ENCODE data around the gene NAT16. TPM values are rescaled to one million over a fixed set of nuclear protein-coding genes. Genes with fewer than 3 reads are reported as not detected.
"Not testable (repeated sequence)": the region's sequence is repeated elsewhere in the genome, so short reads cannot be mapped to it uniquely, and the experiment has no call there.

Gene NAT16
- total RNA-seq, 2 experiments from 2014 or later: not detected

DNA sequence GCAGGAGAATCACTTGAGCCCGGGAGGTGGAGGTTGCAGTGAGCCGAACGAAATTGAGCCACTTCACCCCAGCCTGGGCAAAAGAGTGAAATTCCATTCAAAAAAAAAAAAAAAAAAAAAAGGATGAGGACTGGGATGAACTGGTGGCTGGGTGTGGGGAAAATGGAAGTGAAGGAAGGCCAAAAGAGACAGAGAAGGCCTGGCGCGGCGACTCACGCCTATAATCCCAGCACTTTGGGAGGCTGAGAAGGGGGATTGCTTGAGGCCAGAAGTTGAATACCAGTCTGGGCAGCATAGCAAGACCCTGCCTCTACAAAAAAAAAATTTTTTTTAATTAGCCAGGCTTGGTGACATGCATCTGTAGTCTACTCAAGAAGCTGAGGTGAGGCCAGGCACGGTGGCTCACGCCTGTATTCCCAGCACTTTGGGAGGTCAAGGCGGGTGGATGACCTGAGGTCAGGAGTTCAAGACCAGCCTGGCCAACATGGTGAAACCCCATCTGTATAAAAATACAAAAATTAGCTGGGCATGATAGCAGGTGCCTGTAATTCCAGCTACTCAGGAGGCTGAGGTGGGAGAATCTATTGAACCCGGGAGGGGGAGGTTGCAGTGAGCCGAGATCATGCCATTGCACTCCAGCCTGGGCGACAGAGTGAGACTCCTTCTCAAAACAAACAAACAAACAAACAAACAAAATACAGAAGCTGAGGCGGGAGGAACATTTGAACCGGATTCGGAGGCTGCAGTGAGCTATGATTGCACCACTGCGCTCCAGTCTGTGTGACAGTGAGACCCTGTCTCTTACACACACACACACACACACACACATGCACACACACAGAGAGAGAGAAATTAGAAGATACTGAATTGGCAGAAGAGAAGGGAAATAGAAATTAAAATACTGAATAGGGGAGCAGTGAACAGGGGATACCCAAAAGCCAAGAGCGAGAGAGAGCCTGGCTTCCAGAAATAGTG is 47.2 kb downstream of the NAT16 start:
- not testable (repeated sequence) for H3K36me3 Mint-ChIP-seq; DNase-seq; H3K9me3 Mint-ChIP-seq (ENCODE audit: low read depth); H3K4me3 Mint-ChIP-seq; H3K27ac Mint-ChIP-seq; ATAC-seq
- peaks cover 17% of the 10 kb centered on the region for H3K4me1 Mint-ChIP-seq
- CTCF ChIA-PET: interaction anchor here (0.8 to 4.0 kb wide), 2 partner anchors 11 to 238 kb away, joined by 4 to 20 read pairs; no protein-coding TSS in a partner anchor
- peaks cover 72% of the 10 kb centered on the region for H3K27me3 Mint-ChIP-seq

DNA sequence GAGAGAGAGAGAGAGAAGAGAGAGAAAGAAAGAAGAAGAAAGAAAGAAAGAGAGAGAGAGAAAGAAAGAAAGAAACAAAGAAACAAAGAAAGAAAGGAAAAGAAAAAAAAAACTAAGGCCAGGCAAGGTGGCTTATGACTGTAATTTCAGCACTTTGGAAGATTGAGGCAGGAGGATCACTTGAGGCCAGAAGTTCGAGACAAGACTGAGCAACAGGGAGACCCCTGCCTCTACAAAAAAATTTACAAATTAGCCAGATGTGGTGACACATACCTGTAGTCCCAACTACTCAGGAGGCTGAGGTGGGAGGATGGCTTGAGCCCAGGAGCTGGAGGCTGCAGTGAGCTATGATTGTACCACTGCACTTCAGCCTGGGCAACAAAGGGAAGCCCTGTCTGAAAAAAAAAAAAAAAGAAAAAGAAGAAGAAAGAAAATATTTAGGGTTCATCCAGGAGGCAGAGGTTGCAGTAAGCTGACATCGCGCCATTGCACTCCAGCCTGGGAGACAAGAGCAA is 50.4 kb downstream of the NAT16 start:
- DNase-seq (no peak), ATAC-seq (no peak)
- no peaks in the 10 kb centered on the region for H3K9me3 Mint-ChIP-seq (ENCODE audit: low read depth)
- H3K36me3 Mint-ChIP-seq: no peaks in the 10 kb centered on the region
- H3K27ac Mint-ChIP-seq: no peak overlapping the region
- CTCF ChIA-PET: interaction anchor here (1.7 kb wide), 2 partner anchors 9 to 14 kb away, joined by 6 read pairs; no protein-coding TSS in a partner anchor
- peaks cover 60% of the 10 kb centered on the region for H3K27me3 Mint-ChIP-seq
- peaks cover 35% of the 10 kb centered on the region for H3K4me1 Mint-ChIP-seq
- H3K4me3 Mint-ChIP-seq: no peak overlapping the region

DNA sequence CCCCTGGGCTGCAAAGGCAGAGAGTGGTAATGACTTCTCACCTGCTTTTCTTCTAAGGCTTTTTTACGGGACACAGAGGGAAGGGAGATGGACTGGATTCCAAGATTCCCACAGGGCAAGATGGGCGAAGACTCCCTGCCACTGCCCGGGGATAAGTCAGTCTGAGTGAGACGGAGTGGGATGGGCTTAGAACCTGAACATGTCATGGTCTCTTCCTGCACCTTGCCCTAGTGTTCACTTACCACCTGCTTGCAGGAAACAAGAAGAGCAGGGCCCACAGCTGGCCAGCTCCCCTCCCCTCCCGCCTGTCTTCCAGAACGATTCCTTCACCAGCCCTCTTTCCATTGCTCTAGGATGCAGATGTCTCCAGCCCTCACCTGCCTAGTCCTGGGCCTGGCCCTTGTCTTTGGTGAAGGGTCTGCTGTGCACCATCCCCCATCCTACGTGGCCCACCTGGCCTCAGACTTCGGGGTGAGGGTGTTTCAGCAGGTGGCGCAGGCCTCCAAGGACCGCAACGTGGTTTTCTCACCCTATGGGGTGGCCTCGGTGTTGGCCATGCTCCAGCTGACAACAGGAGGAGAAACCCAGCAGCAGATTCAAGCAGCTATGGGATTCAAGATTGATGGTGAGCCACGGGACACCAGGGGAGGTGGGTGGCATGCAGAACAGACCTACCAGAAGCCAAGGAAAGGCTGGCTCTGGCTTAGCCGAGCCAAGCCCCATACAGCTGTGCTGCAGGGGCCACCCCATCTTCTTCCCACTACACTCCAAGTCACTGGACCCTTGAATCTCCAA is 51.9 kb downstream of the NAT16 start:
- DNase-seq (no peak), ATAC-seq (no peak)
- H3K4me3 Mint-ChIP-seq: no peak overlapping the region
- H3K4me1 Mint-ChIP-seq: peaks cover 38% of the 10 kb centered on the region
- H3K9me3 Mint-ChIP-seq (ENCODE audit: low read depth): no peaks in the 10 kb centered on the region
- no peak overlapping the region for H3K27ac Mint-ChIP-seq
- CTCF ChIA-PET: interaction anchor here (1.1 to 2.2 kb wide), 2 partner anchors 8 to 16 kb away, joined by 7 to 16 read pairs; no protein-coding TSS in a partner anchor
- peaks cover 54% of the 10 kb centered on the region for H3K27me3 Mint-ChIP-seq
- H3K36me3 Mint-ChIP-seq: no peaks in the 10 kb centered on the region

DNA sequence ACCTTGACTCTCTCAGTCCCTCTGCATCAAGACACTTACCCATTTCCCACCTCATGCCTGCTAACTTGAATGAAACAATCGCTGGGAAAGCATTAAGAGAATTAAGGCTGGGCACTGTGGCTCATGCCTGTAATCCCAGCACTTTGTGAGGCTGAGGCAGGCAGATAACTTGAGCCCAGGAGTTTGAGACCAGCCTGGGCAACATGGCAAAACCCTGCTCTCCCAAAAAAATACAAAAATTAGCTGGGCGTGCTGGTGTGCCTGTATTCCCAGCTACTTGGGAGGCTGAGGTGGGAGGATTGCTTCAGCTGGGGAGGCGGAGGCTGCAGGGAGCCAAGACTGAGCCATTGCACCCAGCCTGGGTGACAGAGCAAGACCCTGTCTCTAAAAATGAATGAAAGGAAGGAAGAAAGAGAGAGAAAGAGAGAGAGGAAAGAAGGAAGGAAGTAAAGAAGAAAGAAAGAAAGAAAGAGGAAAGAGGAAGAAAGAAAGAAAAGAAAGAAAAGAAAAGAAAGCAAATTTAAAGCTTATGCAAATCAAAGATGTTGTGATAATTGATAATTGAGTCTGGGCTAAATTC is 52.5 kb downstream of the NAT16 start:
- no peak for DNase-seq
- H3K4me1 Mint-ChIP-seq: peaks cover 40% of the 10 kb centered on the region
- H3K27ac Mint-ChIP-seq: peak overlapping the region; percentile 18
- CTCF ChIA-PET: interaction anchor here (1.1 to 2.3 kb wide), 6 partner anchors 9 to 188 kb away, joined by 3 to 16 read pairs (median 7); no protein-coding TSS in a partner anchor
- no peaks in the 10 kb centered on the region for H3K9me3 Mint-ChIP-seq (ENCODE audit: low read depth)
- H3K36me3 Mint-ChIP-seq: no peaks in the 10 kb centered on the region
- peaks cover 57% of the 10 kb centered on the region for H3K27me3 Mint-ChIP-seq
- H3K4me3 Mint-ChIP-seq: peak overlapping the region; percentile 38
- ATAC-seq: no peak

DNA sequence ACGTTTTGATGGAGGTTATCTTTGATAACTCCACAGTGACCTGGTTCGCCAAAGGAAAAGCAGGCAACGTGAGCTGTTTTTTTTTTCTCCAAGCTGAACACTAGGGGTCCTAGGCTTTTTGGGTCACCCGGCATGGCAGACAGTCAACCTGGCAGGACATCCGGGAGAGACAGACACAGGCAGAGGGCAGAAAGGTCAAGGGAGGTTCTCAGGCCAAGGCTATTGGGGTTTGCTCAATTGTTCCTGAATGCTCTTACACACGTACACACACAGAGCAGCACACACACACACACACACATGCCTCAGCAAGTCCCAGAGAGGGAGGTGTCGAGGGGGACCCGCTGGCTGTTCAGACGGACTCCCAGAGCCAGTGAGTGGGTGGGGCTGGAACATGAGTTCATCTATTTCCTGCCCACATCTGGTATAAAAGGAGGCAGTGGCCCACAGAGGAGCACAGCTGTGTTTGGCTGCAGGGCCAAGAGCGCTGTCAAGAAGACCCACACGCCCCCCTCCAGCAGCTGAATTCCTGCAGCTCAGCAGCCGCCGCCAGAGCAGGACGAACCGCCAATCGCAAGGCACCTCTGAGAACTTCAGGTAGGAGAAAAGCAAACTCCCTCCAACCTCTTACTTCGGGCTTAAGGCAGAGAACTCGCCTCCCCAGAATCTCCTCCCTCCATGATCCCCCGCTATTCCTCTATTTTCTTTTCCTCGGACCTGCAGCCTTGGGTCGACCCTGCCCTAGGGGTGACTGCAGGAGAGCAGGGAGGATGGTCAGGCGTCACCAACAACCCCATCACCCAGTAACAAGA is 53.2 kb downstream of the NAT16 start, which contains the start of gene SERPINE1:
TSS of gene SERPINE1 (plus strand) at position 454 of the 809 bp plus-strand sequence. CDS start 1,290 bp downstream, outside the sequence.
- Mint-ChIP-seq H3K9me3 (ENCODE audit: low read depth) (no peaks in the 10 kb centered on the region), H3K27ac (peak within 1 kb of the TSS; percentile 33), H3K36me3 (no peaks in the 10 kb centered on the region), H3K4me3 (peak within 1 kb of the TSS; percentile 38), H3K4me1 (peaks cover 47% of the 10 kb centered on the region), H3K27me3 (peaks cover 58% of the 10 kb centered on the region)
- peak; percentile 86 for ATAC-seq
- CTCF ChIA-PET: interaction anchor here (1.1 to 2.3 kb wide), 7 partner anchors 10 to 188 kb away, joined by 3 to 16 read pairs (median 7); no protein-coding TSS in a partner anchor
- DNase-seq: peak; percentile 86

DNA sequence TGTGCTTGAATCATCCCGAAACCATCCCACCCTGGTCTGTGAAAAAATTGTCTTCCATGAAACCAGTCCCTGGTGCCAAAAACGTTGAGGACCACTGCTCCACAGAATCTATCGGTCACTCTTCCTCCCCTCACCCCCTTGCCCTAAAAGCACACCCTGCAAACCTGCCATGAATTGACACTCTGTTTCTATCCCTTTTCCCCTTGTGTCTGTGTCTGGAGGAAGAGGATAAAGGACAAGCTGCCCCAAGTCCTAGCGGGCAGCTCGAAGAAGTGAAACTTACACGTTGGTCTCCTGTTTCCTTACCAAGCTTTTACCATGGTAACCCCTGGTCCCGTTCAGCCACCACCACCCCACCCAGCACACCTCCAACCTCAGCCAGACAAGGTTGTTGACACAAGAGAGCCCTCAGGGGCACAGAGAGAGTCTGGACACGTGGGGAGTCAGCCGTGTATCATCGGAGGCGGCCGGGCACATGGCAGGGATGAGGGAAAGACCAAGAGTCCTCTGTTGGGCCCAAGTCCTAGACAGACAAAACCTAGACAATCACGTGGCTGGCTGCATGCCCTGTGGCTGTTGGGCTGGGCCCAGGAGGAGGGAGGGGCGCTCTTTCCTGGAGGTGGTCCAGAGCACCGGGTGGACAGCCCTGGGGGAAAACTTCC is 54.0 kb downstream of the NAT16 start:
- peaks cover 47% of the 10 kb centered on the region for H3K4me1 Mint-ChIP-seq
- DNase-seq (peak; percentile 69), ATAC-seq (peak; percentile 34)
- H3K9me3 Mint-ChIP-seq (ENCODE audit: low read depth): no peaks in the 10 kb centered on the region
- H3K4me3 Mint-ChIP-seq: peak overlapping the region; percentile 38
- CTCF ChIA-PET: interaction anchor here (1.1 to 2.3 kb wide), 9 partner anchors 11 to 189 kb away, joined by 3 to 16 read pairs (median 5); no protein-coding TSS in a partner anchor
- H3K27me3 Mint-ChIP-seq: peaks cover 60% of the 10 kb centered on the region
- H3K36me3 Mint-ChIP-seq: no peaks in the 10 kb centered on the region
- H3K27ac Mint-ChIP-seq: peak overlapping the region; percentile 33

DNA sequence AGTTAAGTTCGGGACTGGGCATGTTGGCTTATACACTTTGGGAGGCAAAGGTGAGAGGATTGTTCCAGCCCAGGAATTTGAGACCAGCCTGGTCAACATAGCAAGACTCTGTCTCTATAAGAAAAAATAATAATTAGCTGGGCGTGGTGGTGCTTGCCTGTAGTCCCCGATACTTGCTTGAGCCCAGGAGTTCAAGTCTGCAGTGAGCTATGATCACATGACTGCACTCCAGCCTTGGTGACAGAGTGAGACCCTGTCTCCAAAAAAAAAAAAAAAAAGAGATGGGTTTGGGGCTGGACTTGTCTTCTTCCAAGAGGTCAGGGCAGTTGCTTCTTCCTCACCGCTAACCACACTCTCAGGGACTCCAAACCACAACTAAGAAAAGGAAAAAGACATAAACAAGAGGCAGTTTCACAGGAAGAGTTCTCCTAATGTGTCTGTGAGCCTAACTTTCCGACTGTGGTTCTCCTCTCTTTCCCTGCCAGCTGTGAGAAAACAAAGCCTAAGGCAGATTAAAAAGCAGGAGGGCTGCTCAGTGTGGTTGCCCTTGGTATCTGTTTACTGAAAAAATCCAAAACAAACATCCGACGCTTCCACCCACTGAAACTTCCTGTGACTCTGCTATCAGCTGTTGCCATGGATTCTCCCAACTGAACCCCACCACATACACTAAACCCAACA is 55.6 kb downstream of the NAT16 start:
- CTCF ChIA-PET: interaction anchor here (1.4 to 1.7 kb wide), 2 partner anchors 46 to 158 kb away, joined by 3 to 5 read pairs; no protein-coding TSS in a partner anchor
- Mint-ChIP-seq H3K4me3 (no peak overlapping the region), H3K9me3 (ENCODE audit: low read depth) (no peaks in the 10 kb centered on the region), H3K27ac (peak overlapping the region; percentile 56), H3K4me1 (peaks cover 47% of the 10 kb centered on the region), H3K36me3 (no peaks in the 10 kb centered on the region), H3K27me3 (peaks cover 64% of the 10 kb centered on the region)
- no peak for ATAC-seq
- DNase-seq: no peak

DNA sequence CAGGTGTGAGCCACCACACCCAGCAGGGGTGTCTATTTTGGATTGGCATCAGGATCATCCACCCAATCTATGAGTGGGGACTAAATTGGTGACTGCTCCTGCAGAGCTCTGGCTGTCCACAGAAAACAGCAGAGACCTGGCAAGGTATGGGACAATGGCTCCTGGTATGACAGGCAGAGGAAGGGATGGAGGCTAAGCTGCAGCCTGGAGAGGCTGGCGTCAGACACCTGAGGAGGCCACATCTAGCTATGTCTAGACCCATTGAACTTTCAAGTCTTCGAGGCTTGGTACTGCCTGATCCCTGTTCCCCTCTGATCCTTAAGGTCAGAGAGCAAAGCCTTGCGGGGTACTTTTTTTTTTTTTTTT is 56.4 kb downstream of the NAT16 start:
- Mint-ChIP-seq H3K27me3 (peaks cover 67% of the 10 kb centered on the region), H3K27ac (no peak overlapping the region), H3K36me3 (no peaks in the 10 kb centered on the region), H3K4me3 (no peak overlapping the region), H3K9me3 (ENCODE audit: low read depth) (no peaks in the 10 kb centered on the region), H3K4me1 (peaks cover 47% of the 10 kb centered on the region)
- DNase-seq: no peak
- ATAC-seq: no peak
- CTCF ChIA-PET: interaction anchor here (0.6 kb wide), 1 partner anchor 351 kb away, joined by 3 read pairs; no protein-coding TSS in a partner anchor

DNA sequence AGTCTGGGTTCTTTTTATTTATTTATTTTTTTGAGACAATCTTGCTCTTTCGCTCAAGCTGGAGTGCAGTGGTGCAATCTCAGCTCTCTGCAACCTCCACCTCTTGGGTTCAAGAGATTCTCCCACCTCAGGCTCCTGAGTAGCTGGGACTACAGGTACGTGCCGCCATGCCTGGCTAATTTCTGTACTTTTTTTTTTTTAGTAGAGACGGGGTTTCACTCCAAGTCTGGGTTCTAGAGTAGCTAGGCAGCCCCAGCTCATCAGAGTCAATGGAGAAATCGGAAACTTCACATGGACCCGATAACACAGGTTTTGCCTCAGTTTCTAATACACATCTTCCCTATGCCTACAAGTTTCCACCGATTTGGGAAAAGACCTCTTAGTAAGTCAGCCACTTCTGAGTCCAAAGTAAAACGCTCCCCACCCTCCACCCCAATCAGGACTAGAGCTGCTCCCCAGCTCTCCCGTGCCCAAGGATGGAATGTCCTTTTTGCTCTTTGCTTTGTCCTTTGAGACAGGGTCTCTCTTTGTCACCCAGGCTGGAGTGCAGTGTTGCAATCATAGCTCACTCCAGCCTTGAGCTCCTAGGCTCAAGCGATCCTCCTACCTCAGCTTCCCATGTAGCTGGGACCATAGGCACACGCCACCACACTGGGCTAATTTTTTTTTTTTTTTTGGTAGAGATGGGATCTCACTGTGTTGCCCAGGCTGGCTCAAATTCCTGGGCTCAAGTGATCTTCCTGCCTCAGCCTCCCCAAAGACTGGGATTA is 57.0 kb downstream of the NAT16 start:
- Mint-ChIP-seq H3K27ac (no peak overlapping the region), H3K4me3 (no peak overlapping the region), H3K27me3 (peaks cover 63% of the 10 kb centered on the region)

DNA sequence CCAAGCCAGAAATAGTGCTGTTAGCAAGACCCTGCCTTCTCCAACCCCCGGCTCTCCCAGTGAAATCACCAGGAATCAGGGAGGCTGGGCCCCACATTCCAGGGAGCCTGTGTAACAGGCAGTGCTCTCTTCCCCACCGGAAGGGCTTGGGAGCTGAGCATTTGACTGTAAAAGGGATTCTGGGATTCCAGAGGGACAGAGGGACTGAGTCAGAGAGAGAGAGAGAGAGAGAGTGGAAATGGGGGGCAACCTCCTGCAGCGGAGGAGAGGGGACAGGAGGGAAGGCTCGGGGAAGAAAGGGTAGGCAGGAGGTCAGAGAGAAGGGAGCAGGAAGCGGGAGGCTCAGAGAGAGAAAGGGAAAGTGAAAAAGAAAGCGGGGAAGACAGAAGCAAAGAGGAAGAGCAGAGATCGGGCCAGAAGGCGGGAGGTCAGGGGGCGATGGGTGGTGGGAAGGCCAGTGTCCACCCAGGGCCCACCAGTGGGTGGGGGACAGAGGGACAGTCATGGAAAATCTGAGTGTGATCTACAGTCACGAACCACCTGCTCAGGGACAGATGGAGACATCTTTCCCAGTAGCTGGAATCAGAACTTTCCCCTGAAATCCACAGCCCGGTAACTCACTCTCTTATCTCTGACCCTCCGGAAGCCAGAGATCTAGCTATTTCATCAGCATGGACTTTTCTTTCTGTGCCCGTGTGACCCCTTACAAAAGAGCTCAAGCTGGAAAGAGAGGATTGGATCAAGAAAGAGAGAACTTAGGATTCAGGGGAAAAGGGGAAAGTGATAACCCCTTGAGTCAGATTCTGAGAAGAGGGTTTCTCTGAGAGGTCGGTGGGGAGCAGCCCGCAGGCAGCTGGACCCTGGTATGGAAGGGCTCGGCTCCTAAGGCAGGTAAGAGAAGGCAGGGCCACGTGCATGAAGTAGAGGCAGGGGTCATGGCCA is 57.8 kb downstream of the NAT16 start:
- H3K4me3 Mint-ChIP-seq: peak overlapping the region; percentile 54
- no peaks in the 10 kb centered on the region for H3K36me3 Mint-ChIP-seq
- no peak for ATAC-seq
- peaks cover 56% of the 10 kb centered on the region for H3K27me3 Mint-ChIP-seq
- H3K9me3 Mint-ChIP-seq (ENCODE audit: low read depth): no peaks in the 10 kb centered on the region
- CTCF ChIA-PET: interaction anchor here (0.7 to 1.1 kb wide), 4 partner anchors 12 to 37 kb away, joined by 3 to 4 read pairs (median 3); partner anchors contain the start of gene TRIM56
- H3K4me1 Mint-ChIP-seq: peaks cover 37% of the 10 kb centered on the region
- no peak for DNase-seq
- H3K27ac Mint-ChIP-seq: no peak overlapping the region

More for the DNA sequence above, 57.0 kb downstream of the NAT16 start:
- Mint-ChIP-seq H3K36me3 (no peaks in the 10 kb centered on the region), H3K4me1 (peaks cover 44% of the 10 kb centered on the region), H3K9me3 (ENCODE audit: low read depth) (no peaks in the 10 kb centered on the region)
- DNase-seq (no peak), ATAC-seq (no peak)
- CTCF ChIA-PET: interaction anchor here (0.6 to 1.1 kb wide), 5 partner anchors 11 to 350 kb away, joined by 3 to 4 read pairs (median 3); partner anchors contain the start of gene TRIM56
